GM06990 (cell line): ENCODE data around the gene RBFOX1.

Experiments
- DNase-seq: peaks from one replicate; pipeline ENCODE4 v3.0.0-alpha.2; 2011; ENCODE audit not compliant: insufficient read length; ENCODE audit errors: extremely low read depth
- H3K27me3 ChIP-seq: replicated peaks from 2 replicates; pipeline ENCODE4 v1.6.0; 2011; ENCODE audit warnings: low read length; ENCODE audit not compliant: control insufficient read depth, insufficient read depth
- H3K36me3 ChIP-seq: 2 replicates; pipeline ENCODE4 v1.5.1; 2011; ENCODE audit warnings: low read length; ENCODE audit not compliant: control insufficient read depth, insufficient read depth
- H3K4me3 ChIP-seq: replicated peaks from 2 replicates; pipeline ENCODE4 v1.5.1; 2011; ENCODE audit warnings: low read depth, mild to moderate bottlenecking, control low read depth, low read length
- TF ChIP-seq, protein P1 (sequence below): IDR thresholded peaks from 2 replicates; pipeline ENCODE4 v1.5.1; 2011; ENCODE audit warnings: low read length, control low read depth, mild to moderate bottlenecking, inconsistent platforms; ENCODE audit not compliant: insufficient read depth, poor library complexity, severe bottlenecking

The RBFOX1 gene

DNA sequence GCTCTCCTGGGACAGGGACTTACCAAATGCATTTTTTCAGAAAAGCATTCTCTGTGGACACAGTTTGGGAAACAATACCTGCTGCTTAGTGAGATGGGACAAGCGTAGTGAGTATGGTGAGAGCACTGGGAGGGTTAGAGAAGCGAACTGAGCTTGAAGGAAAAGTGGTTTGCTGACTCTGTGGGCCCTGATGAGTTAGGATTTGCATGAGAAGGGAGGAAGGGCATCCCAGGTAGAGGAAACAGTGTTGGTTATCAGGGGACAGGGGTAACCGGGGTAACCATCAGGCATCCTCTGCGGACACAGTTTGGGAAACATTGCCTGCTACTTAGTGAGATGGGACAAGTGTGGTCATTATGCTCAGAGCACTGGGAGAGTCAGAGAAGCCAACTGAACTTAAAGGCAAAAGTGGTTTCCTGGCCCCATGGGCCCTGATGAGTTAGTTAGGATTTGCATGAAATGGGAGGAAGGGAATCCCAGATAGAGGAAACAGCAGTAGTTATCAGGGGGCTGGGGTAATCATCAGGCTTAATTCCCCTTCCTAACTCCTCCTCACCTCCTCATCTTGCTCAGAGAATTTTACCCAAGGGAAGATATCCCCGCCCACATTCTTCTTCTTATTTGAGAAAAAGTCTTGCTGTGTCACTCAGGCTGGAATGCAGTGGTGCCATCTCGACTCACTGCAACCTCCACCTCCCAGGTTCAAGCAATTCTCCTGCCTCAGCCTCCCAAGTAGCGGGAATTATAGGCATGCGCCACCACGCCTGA lies 319.3 kb downstream of the RBFOX1 start:
- TF ChIP-seq, protein P1, sequence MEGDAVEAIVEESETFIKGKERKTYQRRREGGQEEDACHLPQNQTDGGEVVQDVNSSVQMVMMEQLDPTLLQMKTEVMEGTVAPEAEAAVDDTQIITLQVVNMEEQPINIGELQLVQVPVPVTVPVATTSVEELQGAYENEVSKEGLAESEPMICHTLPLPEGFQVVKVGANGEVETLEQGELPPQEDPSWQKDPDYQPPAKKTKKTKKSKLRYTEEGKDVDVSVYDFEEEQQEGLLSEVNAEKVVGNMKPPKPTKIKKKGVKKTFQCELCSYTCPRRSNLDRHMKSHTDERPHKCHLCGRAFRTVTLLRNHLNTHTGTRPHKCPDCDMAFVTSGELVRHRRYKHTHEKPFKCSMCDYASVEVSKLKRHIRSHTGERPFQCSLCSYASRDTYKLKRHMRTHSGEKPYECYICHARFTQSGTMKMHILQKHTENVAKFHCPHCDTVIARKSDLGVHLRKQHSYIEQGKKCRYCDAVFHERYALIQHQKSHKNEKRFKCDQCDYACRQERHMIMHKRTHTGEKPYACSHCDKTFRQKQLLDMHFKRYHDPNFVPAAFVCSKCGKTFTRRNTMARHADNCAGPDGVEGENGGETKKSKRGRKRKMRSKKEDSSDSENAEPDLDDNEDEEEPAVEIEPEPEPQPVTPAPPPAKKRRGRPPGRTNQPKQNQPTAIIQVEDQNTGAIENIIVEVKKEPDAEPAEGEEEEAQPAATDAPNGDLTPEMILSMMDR, result no peak
- no peaks in the 10 kb centered on the region for H3K36me3 ChIP-seq
- DNase-seq, result no peak
- no peak overlapping the region for H3K4me3 ChIP-seq
- H3K27me3 ChIP-seq, result no peaks in the 10 kb centered on the region

DNA sequence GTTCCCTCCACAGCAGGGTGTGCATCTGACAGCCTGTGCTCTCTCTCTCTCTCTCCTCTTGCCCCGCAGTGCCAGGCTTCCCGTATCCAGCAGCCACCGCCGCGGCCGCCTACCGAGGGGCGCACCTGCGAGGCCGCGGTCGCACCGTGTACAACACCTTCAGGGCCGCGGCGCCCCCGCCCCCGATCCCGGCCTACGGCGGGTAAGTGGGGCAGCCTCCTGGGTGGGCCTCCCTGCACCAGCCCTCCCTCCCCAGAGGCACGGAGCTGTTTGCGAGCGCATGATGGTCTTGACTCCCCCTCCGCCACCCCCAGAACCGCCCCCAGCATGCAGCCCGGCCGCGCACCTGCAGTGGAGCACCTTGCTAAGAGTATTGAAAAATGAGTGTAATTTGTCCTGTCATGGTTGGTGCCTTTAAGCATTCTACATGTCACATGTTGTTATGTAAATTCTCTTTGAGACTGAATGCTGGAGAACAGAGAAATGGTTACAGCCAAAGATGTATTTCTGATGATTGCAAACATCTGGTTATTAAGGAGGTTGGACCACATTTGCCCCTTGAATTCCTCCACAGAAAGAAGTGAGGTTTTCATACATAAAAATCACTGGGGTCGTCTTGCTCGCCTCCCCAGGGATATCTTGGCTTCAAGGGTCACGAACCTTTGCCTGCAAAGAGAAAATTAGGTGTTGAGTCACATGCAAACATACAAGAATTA lies 321.3 kb downstream of the RBFOX1 start:
- no peak overlapping the region for H3K4me3 ChIP-seq
- H3K36me3 ChIP-seq, result no peaks in the 10 kb centered on the region
- TF ChIP-seq, protein P1, result no peak
- no peaks in the 10 kb centered on the region for H3K27me3 ChIP-seq
- peak; percentile 0 for DNase-seq

DNA sequence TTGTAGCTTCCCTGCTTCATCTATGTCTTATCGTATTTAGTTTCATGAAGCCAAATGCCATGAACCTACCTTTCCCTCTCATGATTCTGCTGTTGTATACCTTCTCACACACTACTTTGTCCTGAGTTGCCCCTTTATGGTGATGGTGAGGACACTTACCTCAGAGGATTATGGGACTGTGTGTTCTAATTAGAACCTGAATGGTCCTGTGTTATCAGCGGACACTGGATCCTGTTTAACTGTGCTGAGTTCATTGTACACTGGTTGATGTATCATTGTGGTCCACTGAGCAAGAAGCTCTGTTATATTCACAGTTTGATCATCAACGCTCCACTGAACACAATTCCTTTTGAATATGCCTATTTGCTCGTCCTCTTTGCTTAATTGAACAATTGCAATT lies 343.0 kb downstream of the RBFOX1 start:
- Histone ChIP-seq H3K4me3 (no peak overlapping the region), H3K27me3 (no peaks in the 10 kb centered on the region), H3K36me3 (no peaks in the 10 kb centered on the region)
- TF ChIP-seq, protein P1, result no peak
- no peak for DNase-seq

DNA sequence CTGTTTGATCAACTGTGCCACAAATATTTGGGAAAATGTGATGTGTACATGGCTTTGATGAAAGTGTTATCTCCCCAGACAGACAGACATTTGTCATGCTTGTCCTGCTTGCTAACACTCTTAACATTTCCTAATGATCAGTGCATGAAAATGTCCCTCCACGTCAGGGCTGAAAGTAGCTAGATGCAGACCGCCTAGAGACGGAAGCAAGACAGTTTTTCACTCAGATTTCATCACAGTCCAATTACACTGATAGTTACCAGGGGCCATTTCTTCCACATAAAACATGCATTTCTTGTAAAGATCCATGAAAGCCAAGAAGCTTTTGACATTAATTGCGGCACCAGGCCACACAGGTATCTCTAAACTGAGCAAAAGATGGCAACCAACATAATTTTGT lies 347.7 kb downstream of the RBFOX1 start:
- Histone ChIP-seq H3K36me3 (no peaks in the 10 kb centered on the region), H3K27me3 (no peaks in the 10 kb centered on the region), H3K4me3 (no peak overlapping the region)
- DNase-seq, result no peak
- TF ChIP-seq, protein P1, result no peak

DNA sequence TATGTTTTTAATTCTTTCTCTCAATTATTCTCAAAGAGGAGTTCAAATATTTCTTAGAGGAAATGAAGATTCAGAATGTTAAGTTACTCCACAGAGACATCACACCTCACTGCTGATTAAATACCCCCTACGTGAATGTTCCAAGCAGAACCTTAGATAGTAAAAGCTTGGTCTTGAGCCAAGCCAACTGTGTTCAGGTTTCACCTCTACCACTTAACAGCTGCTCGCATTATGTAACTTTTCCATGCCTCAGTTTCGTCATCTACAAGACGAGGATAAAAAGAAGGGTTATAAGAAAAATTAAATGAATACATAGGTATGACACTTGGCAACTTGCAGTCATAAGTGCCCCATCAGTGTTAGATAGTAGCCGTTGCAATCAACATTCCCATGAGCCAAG lies 356.2 kb downstream of the RBFOX1 start:
- Histone ChIP-seq H3K4me3 (no peak overlapping the region), H3K36me3 (no peaks in the 10 kb centered on the region), H3K27me3 (no peaks in the 10 kb centered on the region)
- no peak for DNase-seq
- TF ChIP-seq, protein P1, result no peak
